ENCODE measurements around the gene SDC1.
A peak's percentile ranks its signal among the peaks of the same experiment; 100 is the strongest.
"Not testable (repeated sequence)": the region's sequence is repeated elsewhere in the genome, so short reads cannot be mapped to it uniquely, and the experiment has no call there.

The SDC1 gene

DNA sequence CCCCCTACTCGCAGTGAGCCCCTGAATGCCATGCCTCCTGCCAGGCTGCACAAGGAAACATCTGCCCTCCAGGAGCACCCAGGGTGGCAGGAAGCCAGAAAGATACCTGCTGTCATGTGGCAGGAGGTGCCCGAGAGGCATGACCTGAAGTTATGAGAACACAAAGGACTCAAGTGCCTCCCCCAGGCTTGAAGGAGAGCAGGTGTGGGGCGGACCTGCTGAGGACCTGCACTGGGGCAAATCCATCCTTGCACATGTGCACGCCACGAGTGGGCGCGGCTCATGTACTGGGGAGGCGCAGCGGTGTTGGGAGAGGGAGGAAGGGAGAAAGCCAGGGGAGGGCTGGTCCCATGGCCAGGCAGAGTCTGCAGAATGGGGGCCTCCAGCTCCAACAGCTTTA is 26.9 kb downstream of the SDC1 start:
- no peak for DNase-seq (ENCODE audit: low read depth)
- H3K4me3 ChIP-seq (ENCODE audit: low read length), result no peak overlapping the region
- TF ChIP-seq, protein P1, sequence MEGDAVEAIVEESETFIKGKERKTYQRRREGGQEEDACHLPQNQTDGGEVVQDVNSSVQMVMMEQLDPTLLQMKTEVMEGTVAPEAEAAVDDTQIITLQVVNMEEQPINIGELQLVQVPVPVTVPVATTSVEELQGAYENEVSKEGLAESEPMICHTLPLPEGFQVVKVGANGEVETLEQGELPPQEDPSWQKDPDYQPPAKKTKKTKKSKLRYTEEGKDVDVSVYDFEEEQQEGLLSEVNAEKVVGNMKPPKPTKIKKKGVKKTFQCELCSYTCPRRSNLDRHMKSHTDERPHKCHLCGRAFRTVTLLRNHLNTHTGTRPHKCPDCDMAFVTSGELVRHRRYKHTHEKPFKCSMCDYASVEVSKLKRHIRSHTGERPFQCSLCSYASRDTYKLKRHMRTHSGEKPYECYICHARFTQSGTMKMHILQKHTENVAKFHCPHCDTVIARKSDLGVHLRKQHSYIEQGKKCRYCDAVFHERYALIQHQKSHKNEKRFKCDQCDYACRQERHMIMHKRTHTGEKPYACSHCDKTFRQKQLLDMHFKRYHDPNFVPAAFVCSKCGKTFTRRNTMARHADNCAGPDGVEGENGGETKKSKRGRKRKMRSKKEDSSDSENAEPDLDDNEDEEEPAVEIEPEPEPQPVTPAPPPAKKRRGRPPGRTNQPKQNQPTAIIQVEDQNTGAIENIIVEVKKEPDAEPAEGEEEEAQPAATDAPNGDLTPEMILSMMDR (conservative IDR thresholded peaks at IDR 0.05; ENCODE audit: low read length), result no peak

DNA sequence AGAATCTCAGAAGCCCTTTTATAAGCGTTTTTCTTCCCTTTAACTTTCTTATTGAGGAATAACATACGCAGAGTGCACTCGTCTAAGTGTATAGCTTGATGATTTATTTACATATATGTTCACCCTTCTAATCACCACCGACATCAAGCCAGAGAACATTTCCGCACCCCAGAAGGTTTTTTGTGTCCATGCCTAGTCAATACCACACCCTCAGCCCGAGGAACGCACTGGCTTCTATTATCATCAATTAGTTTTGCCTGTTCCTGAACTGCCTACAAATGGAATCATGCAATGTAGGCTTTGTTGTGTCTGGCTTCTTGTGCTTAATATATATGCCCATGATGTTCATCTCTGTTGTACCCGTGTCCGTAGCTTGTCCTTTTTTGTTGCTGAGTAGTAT is 27.7 kb downstream of the SDC1 start:
- DNase-seq (ENCODE audit: low read depth), result no peak
- no peak overlapping the region for H3K4me3 ChIP-seq (ENCODE audit: low read length)
- TF ChIP-seq, protein P1 (conservative IDR thresholded peaks at IDR 0.05; ENCODE audit: low read length), result no peak

DNA sequence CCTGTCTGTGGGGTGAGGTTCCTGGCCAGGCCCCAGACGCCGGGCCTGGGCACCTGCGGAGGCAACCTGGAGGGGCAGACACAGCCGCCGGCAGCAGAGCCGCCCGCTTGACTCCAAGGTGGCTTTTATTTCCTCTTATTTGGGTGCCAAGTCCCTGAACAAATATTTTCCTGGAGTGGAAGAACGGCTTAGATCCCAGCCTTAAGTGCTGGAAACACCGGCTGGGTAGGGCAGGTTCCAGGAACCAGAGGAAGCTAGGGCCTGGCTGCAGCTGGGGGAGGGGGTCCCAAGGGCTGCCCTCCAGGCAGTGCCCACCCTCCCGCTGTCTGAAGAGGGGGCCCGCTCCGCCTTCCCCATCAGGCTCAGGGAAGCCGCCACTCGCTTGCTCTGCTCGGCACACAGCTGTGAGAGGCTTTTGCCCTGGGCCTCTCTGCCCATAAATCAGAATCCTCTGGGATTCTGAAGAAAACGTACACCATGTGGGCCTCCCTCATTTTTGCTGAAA is 28.2 kb downstream of the SDC1 start:
- no peak for DNase-seq (ENCODE audit: low read depth)
- no peak overlapping the region for H3K4me3 ChIP-seq (ENCODE audit: low read length)
- TF ChIP-seq, protein P1 (conservative IDR thresholded peaks at IDR 0.05; ENCODE audit: low read length), result no peak

DNA sequence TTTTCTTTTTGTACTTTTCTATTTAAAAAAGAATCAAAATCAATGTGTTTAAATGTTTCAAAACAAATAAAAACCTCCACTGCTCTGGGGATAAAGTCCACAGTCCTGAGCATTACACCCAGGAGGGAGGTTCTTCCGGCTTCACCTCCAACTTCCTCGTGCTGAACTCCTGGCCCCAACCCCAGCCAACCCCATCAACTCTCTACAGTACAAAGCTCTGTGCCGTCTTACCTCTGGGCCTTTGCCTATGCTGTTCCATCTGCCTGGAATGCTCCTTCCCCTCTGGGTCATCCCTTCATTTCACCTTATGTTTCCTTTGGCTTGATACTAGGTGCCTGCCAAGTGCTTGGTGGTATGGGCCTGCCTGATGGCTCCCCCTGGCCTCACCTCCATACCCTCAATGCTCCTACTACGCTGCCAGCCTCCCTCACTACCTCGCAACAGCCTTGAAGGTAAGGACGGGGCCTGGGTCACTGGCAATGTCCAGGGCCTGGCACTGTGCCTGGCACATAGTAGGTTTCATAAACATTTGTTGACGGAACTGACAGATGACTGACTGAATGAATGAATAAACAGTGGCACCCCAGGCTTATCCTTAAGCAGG is 28.8 kb downstream of the SDC1 start:
- TF ChIP-seq, protein P1 (conservative IDR thresholded peaks at IDR 0.05; ENCODE audit: low read length), result no peak
- DNase-seq (ENCODE audit: low read depth), result no peak
- no peak overlapping the region for H3K4me3 ChIP-seq (ENCODE audit: low read length)

DNA sequence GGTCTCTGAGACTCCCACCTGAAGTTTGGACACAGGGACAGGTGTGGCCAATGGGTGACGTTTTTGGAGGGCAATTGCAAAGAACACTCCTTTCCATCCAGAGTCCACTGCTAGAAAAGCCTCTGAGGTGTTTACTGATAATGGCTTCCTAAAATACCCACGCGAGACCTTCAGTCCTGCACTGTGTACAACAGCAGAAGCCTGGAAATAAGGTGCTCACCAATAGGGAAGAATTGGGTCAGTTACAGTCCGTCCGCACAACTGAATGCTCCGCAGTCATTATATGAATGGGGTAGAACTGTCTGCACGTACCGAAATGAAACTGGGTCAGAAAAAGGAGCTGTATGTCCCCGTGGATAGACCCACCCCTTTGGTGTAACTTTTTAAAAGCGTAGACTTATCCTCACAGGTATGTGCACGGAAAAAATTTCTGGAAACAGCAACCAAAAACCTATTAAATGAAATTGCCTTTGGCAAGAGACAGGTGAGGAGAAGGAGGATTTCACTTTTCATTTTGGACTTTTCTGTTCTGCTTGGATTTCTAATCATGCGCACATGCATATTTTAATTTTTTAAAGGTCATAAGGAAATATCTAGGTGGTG is 29.4 kb downstream of the SDC1 start:
- TF ChIP-seq, protein P1 (conservative IDR thresholded peaks at IDR 0.05; ENCODE audit: low read length), result no peak
- no peak for DNase-seq (ENCODE audit: low read depth)
- H3K4me3 ChIP-seq (ENCODE audit: low read length), result no peak overlapping the region

DNA sequence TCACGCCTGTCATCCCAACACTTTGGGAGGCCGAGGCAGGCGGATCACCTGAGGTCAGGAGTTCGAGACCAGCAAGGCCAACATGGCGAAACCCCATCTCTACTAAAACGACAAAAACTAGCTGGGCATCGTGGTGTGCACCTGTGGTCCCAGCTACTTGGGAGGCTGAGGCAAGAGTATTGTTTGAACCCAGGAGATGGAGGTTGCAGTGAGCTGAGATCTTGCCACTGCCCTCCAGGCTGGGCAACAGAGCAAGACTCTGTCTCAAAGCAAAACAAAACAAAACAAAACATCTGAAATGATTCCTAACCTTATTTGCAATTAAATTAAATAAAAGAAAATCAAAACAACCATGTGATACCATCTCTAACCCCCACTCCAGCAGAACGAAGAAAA is 29.9 kb downstream of the SDC1 start:
- H3K4me3 ChIP-seq (ENCODE audit: low read length); DNase-seq (ENCODE audit: low read depth): not testable (repeated sequence)

DNA sequence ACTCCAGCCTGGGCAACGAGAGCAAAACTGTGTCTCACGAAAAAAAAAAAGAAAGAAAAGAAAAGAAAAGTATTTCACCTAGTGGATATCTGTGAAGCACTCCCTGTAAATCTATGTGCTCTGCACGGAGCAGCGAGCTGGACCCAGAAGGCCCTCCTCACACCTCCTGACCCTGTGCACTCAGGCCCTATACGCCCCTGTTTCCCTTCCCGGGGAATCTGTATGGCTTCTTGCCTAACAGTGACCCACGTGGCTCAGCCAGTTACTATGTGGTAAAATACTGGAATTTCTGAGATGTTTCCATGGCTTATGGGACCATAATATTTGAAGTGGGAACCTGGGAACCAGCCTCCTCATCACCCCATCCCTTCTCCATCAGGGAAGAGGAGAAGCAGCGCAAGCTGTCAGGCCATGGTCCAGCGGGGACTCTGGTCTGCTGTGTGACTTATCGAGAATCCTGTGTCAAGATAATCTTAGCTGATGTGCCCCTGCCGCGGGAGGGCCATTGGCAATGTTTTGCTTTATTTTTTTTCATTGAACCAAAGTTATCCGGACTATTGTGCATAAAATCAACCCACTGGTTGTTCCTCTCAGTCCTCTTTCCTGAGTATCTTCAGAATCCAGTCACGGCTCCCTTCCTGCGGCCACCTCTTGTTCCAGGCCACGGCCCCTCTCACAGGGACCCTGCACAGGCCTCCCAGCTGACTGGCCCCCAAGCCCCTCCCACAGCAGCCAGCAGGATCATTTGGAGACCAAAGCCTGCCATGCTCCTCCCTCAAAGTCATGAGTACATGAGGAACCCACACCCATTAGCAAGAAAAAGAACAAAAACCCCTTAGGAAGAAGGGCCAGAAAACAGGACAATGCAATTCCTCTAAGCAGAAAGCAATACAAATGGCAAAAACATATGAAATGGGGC is 30.6 kb downstream of the SDC1 start:
- peak; percentile 12 for DNase-seq (ENCODE audit: low read depth)

More for the DNA sequence above, 30.6 kb downstream of the SDC1 start:
- no peak overlapping the region for H3K4me3 ChIP-seq (ENCODE audit: low read length)
- TF ChIP-seq, protein P1 (conservative IDR thresholded peaks at IDR 0.05; ENCODE audit: low read length), result no peak

Measured in AG10803 (cell line).